Stimulated activated CD4-positive, alpha-beta T cell treated with anti-CD3 and anti-CD28 coated beads, Interleukin-12 subunit alpha, Interleukin-12 subunit beta, amount 100 ng/mL, for 48 hours (primary cell): ENCODE data around the gene ELF1.

ENCODE experiments used
- DNase-seq, 3 donors: peaks; one replicate each; pipeline ENCODE4 v3.0.0-alpha.2; 2020; ENCODE audit warnings: low read depth in 2 of 3, low spot score in 1 of 3

ELF1 gene

GRCh38 chr13:41006978-41007743 lies 12.0 kb downstream of the ELF1 start:
- DNase-seq, result no peak

GRCh38 chr13:41006306-41006705 lies 12.8 kb downstream of the ELF1 start:
- DNase-seq, result no peak

- DNase-seq, result no peak
These were observed 13.4 kb downstream of the ELF1 start for GRCh38 chr13:41005704-41006103.

GRCh38 chr13:41004875-41005693 lies 14.0 kb downstream of the ELF1 start:
- no peak for DNase-seq

- no peak for DNase-seq
These were observed 16.5 kb downstream of the ELF1 start for GRCh38 chr13:41002606-41003005.

- DNase-seq, result no peak
These were observed 17.4 kb downstream of the ELF1 start for GRCh38 chr13:41001695-41002094.

- DNase-seq, result no peak
These were observed 19.7 kb downstream of the ELF1 start for GRCh38 chr13:40999416-40999815.

- no peak for DNase-seq
These were observed 22.6 kb downstream of the ELF1 start for GRCh38 chr13:40996426-40997092.

GRCh38 chr13:40995997-40996396 lies 23.1 kb downstream of the ELF1 start:
- DNase-seq, result no peak

GRCh38 chr13:40994581-40995230 lies 24.4 kb downstream of the ELF1 start:
- DNase-seq, result no peak

GRCh38 chr13:40993987-40994386 lies 25.1 kb downstream of the ELF1 start:
- no peak for DNase-seq

GRCh38 chr13:40992678-40993518 lies 26.2 kb downstream of the ELF1 start:
- no peak for DNase-seq

GRCh38 chr13:40987606-40988280 lies 31.4 kb downstream of the ELF1 start:
- no peak for DNase-seq

- no peak for DNase-seq
These were observed 32.8 kb downstream of the ELF1 start for GRCh38 chr13:40986101-40986856.

GRCh38 chr13:40985381-40986100 lies 33.6 kb downstream of the ELF1 start:
- no peak for DNase-seq

GRCh38 chr13:40984668-40985366 lies 34.3 kb downstream of the ELF1 start:
- DNase-seq, result no peak

- no peak for DNase-seq
These were observed 35.1 kb downstream of the ELF1 start for GRCh38 chr13:40983725-40984667.
